GM23248 (cell line): Measurements from ENCODE around the gene TNNI3K. TPM values are rescaled to one million over a fixed set of nuclear protein-coding genes. Genes with fewer than 3 reads are reported as not detected.

Source experiments
- DNase-seq: peaks from one replicate; pipeline ENCODE4 v3.0.0-alpha.2; 2015
- H2AFZ ChIP-seq: fragments of 200-600 bp; sonication (generic); 2 replicates; pipeline ENCODE4 v1.6.1; 2016; ENCODE audit warnings: antibody characterized with exemption
- H3F3A ChIP-seq: fragments of 200-600 bp; sonication (generic); 2 replicates; pipeline ENCODE4 v1.6.1; 2016; ENCODE audit warnings: mild to moderate bottlenecking, antibody characterized with exemption, mixed run types; ENCODE audit not compliant: insufficient read depth
- H3K27ac ChIP-seq: fragments of 200-600 bp; sonication (generic); 2 replicates; pipeline ENCODE4 v1.5.1; 2016; ENCODE audit warnings: mild to moderate bottlenecking
- H3K27me3 ChIP-seq: fragments of 200-600 bp; sonication (generic); replicated peaks from 2 replicates; pipeline ENCODE4 v1.6.1; 2016; ENCODE audit warnings: mild to moderate bottlenecking; ENCODE audit not compliant: insufficient read depth
- H3K36me3 ChIP-seq: fragments of 200-600 bp; sonication (generic); 2 replicates; pipeline ENCODE4 v1.6.1; 2016; ENCODE audit warnings: low read depth, mild to moderate bottlenecking
- H3K4me1 ChIP-seq: fragments of 200-600 bp; sonication (generic); 2 replicates; pipeline ENCODE4 v1.6.1; 2016; ENCODE audit warnings: mild to moderate bottlenecking; ENCODE audit not compliant: insufficient read depth
- H3K4me2 ChIP-seq: fragments of 200-600 bp; sonication (generic); one replicate; pipeline ENCODE4 v1.6.1; 2016; ENCODE audit warnings: mild to moderate bottlenecking; ENCODE audit not compliant: unreplicated experiment
- H3K4me3 ChIP-seq: fragments of 200-600 bp; sonication (generic); 2 replicates; pipeline ENCODE4 v1.5.1; 2016; ENCODE audit warnings: mild to moderate bottlenecking
- H3K79me2 ChIP-seq: fragments of 200-600 bp; sonication (generic); 2 replicates; pipeline ENCODE4 v1.6.1; 2016; ENCODE audit warnings: mild to moderate bottlenecking; ENCODE audit not compliant: insufficient read depth
- H3K9ac ChIP-seq: fragments of 200-600 bp; sonication (generic); 2 replicates; pipeline ENCODE4 v1.6.1; 2016; ENCODE audit warnings: mild to moderate bottlenecking
- H3K9me2 ChIP-seq: fragments of 200-600 bp; sonication (generic); 2 replicates; pipeline ENCODE4 v1.6.1; 2016; ENCODE audit warnings: mixed run types, mild to moderate bottlenecking, moderate library complexity; ENCODE audit not compliant: insufficient read depth
- H3K9me3 ChIP-seq: fragments of 200-600 bp; sonication (generic); one replicate; pipeline ENCODE4 v1.6.1; 2017; ENCODE audit warnings: low read depth
- H4K20me1 ChIP-seq: fragments of 200-600 bp; sonication (generic); 2 replicates; pipeline ENCODE4 v1.6.0; 2016; ENCODE audit not compliant: insufficient read depth
- EZH2 ChIP-seq: fragments of 200-600 bp; sonication (generic); IDR thresholded peaks from 2 replicates; pipeline ENCODE4 v1.6.1; 2018; ENCODE audit warnings: antibody characterized with exemption, mild to moderate bottlenecking; ENCODE audit not compliant: insufficient read depth, poor library complexity, severe bottlenecking
- EZH2phosphoT487 ChIP-seq: fragments of 200-600 bp; sonication (generic); IDR thresholded peaks from 2 replicates; pipeline ENCODE4 v1.6.1; 2018; ENCODE audit warnings: antibody characterized with exemption, moderate library complexity, mild to moderate bottlenecking, low read depth; ENCODE audit not compliant: insufficient read depth
- WGBS, 2 experiments: methylation state at CpG; one replicate each; pipeline ENCODE4 v1.1.6; 2015 to 2017; ENCODE audit warnings: low lambda C conversion rate in 2 of 2, low coverage in 1 of 2; ENCODE audit errors: missing lambda C conversion rate in 2 of 2; 5-methylcytosine and 5-hydroxymethylcytosine counted together
- in situ Hi-C: fragments of 300-500 bp; cut with MboI; formaldehyde crosslinking; loops from 2 replicates; pipeline ENCODE4 v1.15.0; 2020
- polyA plus RNA-seq: library from polyadenylated mRNA; unstranded; fragments of >200 nt; fragmentation: Nextera tagmentation; extraction: Ambion mirVana; gene quantifications from 2 replicates; pipeline ENCODE4 v1.2.1, GENCODE V29; 2016
- total RNA-seq: library from RNA; depleted of rRNA; stranded (reverse); fragments of >200 nt; shearing (Covaris generic); gene quantifications from 2 replicates; pipeline ENCODE4 v1.2.3, GENCODE V29; 2014

TNNI3K gene
- total and polyA plus RNA-seq, 2 experiments from 2014 or later: not detected

GRCh38 chr1:74403606-74404005 lies 168.4 kb downstream of the TNNI3K start:
- TF ChIP-seq EZH2phosphoT487: no peak
- TF ChIP-seq EZH2: no peak
- Histone ChIP-seq H3F3A (no peaks in the 10 kb centered on the region), H4K20me1 (no peaks in the 10 kb centered on the region), H3K27ac (no peak overlapping the region), H3K9me2 (no peaks in the 10 kb centered on the region), H3K9ac (no peak overlapping the region), H3K4me1 (no peaks in the 10 kb centered on the region), H3K4me2 (no peak overlapping the region), H3K27me3 (no peaks in the 10 kb centered on the region), H3K79me2 (no peaks in the 10 kb centered on the region), H3K36me3 (no peaks in the 10 kb centered on the region), H3K9me3 (no peaks in the 10 kb centered on the region), H3K4me3 (no peak overlapping the region), H2AFZ (no peak overlapping the region)
- no peak for DNase-seq
- 0 to 3% methylated on average over 1 of the region's 1 CpG for WGBS, 2 experiments
- in situ Hi-C loops: no loop called here

GRCh38 chr1:74406759-74407158 lies 171.6 kb downstream of the TNNI3K start:
- Histone ChIP-seq H4K20me1 (no peaks in the 10 kb centered on the region), H3F3A (no peaks in the 10 kb centered on the region), H3K4me2 (no peak overlapping the region), H2AFZ (no peak overlapping the region), H3K36me3 (no peaks in the 10 kb centered on the region), H3K9me3 (no peaks in the 10 kb centered on the region), H3K79me2 (no peaks in the 10 kb centered on the region), H3K9ac (no peak overlapping the region), H3K9me2 (no peaks in the 10 kb centered on the region), H3K27me3 (no peaks in the 10 kb centered on the region), H3K27ac (no peak overlapping the region), H3K4me1 (no peaks in the 10 kb centered on the region), H3K4me3 (no peak overlapping the region)
- no peak for DNase-seq
- 0 to 3% methylated on average over 2 of the region's 2 CpGs for WGBS, 2 experiments
- in situ Hi-C loops: no loop called here
- TF ChIP-seq EZH2 (no peak), EZH2phosphoT487 (no peak)

GRCh38 chr1:74407902-74408301 lies 172.7 kb downstream of the TNNI3K start:
- Histone ChIP-seq H3K4me1 (no peaks in the 10 kb centered on the region), H3K9me3 (no peaks in the 10 kb centered on the region), H2AFZ (no peak overlapping the region), H3K79me2 (no peaks in the 10 kb centered on the region), H3K9me2 (no peaks in the 10 kb centered on the region), H4K20me1 (no peaks in the 10 kb centered on the region), H3K4me2 (no peak overlapping the region), H3K27me3 (no peaks in the 10 kb centered on the region), H3F3A (no peaks in the 10 kb centered on the region), H3K9ac (no peak overlapping the region), H3K36me3 (no peaks in the 10 kb centered on the region), H3K4me3 (no peak overlapping the region), H3K27ac (no peak overlapping the region)
- TF ChIP-seq EZH2 (no peak), EZH2phosphoT487 (no peak)
- WGBS, 2 experiments: 35 to 47% methylated on average over 3 of the region's 3 CpGs
- DNase-seq: no peak
- in situ Hi-C loops: no loop called here

- Histone ChIP-seq H2AFZ (no peak overlapping the region), H3K9me3 (no peaks in the 10 kb centered on the region), H3K9me2 (no peaks in the 10 kb centered on the region), H3K4me3 (no peak overlapping the region), H3K4me1 (no peaks in the 10 kb centered on the region), H4K20me1 (no peaks in the 10 kb centered on the region), H3F3A (no peaks in the 10 kb centered on the region), H3K27me3 (no peaks in the 10 kb centered on the region), H3K79me2 (no peaks in the 10 kb centered on the region), H3K9ac (no peak overlapping the region), H3K36me3 (no peaks in the 10 kb centered on the region), H3K27ac (no peak overlapping the region), H3K4me2 (no peak overlapping the region)
- no peak for DNase-seq
- TF ChIP-seq EZH2phosphoT487 (no peak), EZH2 (no peak)
- 24 to 34% methylated on average over 3 of the region's 3 CpGs for WGBS, 2 experiments
- in situ Hi-C loops: no loop called here
These were observed 177.1 kb downstream of the TNNI3K start for GRCh38 chr1:74412244-74412643.

GRCh38 chr1:74415935-74416334 lies 180.7 kb downstream of the TNNI3K start:
- no peaks in the 10 kb centered on the region for H3K9me3 ChIP-seq
- no peaks in the 10 kb centered on the region for H3K36me3 ChIP-seq
- no peak overlapping the region for H3K27ac ChIP-seq
- H3K9me2 ChIP-seq: no peaks in the 10 kb centered on the region
- no peaks in the 10 kb centered on the region for H3F3A ChIP-seq
- no peak for DNase-seq
- no peak overlapping the region for H3K4me3 ChIP-seq
- no peak overlapping the region for H2AFZ ChIP-seq
- H3K79me2 ChIP-seq: no peaks in the 10 kb centered on the region
- in situ Hi-C loops: no loop called here
- H3K9ac ChIP-seq: no peak overlapping the region
- 31 to 35% methylated on average over 5 of the region's 5 CpGs for WGBS, 2 experiments
- TF ChIP-seq EZH2phosphoT487 (no peak), EZH2 (no peak)
- H4K20me1 ChIP-seq: no peaks in the 10 kb centered on the region
- no peaks in the 10 kb centered on the region for H3K27me3 ChIP-seq
- H3K4me1 ChIP-seq: no peaks in the 10 kb centered on the region
- H3K4me2 ChIP-seq: no peak overlapping the region
